ENCODE measurements around the gene LARP1B. TPM values are rescaled to one million over a fixed set of nuclear protein-coding genes. Genes with fewer than 3 reads are reported as not detected.

The LARP1B gene
- total RNA-seq, 1 experiment from 2014 or later = 42.9 TPM

DNA sequence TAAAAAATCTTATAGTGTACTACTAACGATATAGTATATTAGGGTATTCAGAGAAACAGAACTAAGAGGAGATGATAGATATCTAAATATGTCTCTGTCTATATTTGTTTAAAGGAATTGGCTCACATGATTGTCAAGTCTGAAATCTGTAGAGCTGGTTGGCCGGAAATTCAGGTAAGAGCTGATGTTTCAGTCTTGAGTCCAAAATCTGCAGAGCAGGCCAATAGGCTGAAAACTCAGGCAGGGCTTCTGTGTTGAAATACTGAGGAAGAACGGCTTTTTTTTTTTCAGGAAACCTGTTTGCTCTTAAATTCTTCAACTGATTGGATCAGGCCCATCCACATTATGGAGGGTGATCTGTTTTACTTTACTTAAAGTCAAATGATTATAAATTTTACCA, 194.8 kb downstream of the LARP1B start:
- Histone ChIP-seq H3K27me3 (ENCODE audit: insufficient read depth, low read length) (no peaks in the 10 kb centered on the region), H2BK120ac (ENCODE audit: low read depth, low read length, poor library complexity, severe bottlenecking) (no peak overlapping the region), H2BK15ac (ENCODE audit: low read depth, low read length) (no peak overlapping the region), H2BK12ac (ENCODE audit: insufficient read length, low read depth, low read length) (no peak overlapping the region), H3K23me2 (ENCODE audit: insufficient read length, low read depth, low read length, poor library complexity, severe bottlenecking) (no peaks in the 10 kb centered on the region), H3K79me2 (ENCODE audit: insufficient read depth, low read length) (no peaks in the 10 kb centered on the region), H3K18ac (ENCODE audit: insufficient read length, low read depth, low read length) (no peak overlapping the region), H2BK5ac (ENCODE audit: insufficient read length, low read length) (no peak overlapping the region), H3K14ac (ENCODE audit: insufficient read depth, low read length) (no peak overlapping the region), H3K4me2 (ENCODE audit: insufficient read depth, insufficient read length, low read length) (no peak overlapping the region), H3K9ac (ENCODE audit: extremely low read depth, insufficient read length, low read length) (no peak overlapping the region), H4K91ac (ENCODE audit: insufficient read length, low read depth, low read length) (no peak overlapping the region), H3T11ph (ENCODE audit: low read length) (no peak overlapping the region), H3K23ac (ENCODE audit: insufficient read length, low read depth, low read length) (no peak overlapping the region), H2BK20ac (ENCODE audit: low read depth, low read length, poor library complexity, severe bottlenecking) (no peak overlapping the region), H4K20me1 (ENCODE audit: control insufficient read depth, insufficient read depth, insufficient read length) (no peaks in the 10 kb centered on the region), H3K79me1 (ENCODE audit: insufficient read depth, low read depth, low read length, poor library complexity, severe bottlenecking) (no peaks in the 10 kb centered on the region), H4K5ac (ENCODE audit: insufficient read length, low read depth, low read length) (no peak overlapping the region), H3K56ac (ENCODE audit: insufficient read length, low read depth, low read length) (no peak overlapping the region), H3K4me1 (ENCODE audit: insufficient read depth, low read length) (no peaks in the 10 kb centered on the region), H3K27ac (ENCODE audit: insufficient read length, low read depth, low read length) (no peak overlapping the region), H4K8ac (replicated peaks; ENCODE audit: insufficient read length, low read depth, low read length) (no peak overlapping the region), H2AFZ (ENCODE audit: low read length) (no peak overlapping the region), H3K9me3 (ENCODE audit: control insufficient read depth, low read depth, low read length) (no peaks in the 10 kb centered on the region), H3K4ac (ENCODE audit: low read depth, low read length) (no peak overlapping the region), H2AK5ac (ENCODE audit: insufficient read length, low read length) (no peak overlapping the region)
- H3K4me1 Mint-ChIP-seq = peaks cover 7 to 11% of the 10 kb centered on the region in 2 experiments
- H3K27ac Mint-ChIP-seq = no peak overlapping the region
- TF ChIP-seq, protein P1, sequence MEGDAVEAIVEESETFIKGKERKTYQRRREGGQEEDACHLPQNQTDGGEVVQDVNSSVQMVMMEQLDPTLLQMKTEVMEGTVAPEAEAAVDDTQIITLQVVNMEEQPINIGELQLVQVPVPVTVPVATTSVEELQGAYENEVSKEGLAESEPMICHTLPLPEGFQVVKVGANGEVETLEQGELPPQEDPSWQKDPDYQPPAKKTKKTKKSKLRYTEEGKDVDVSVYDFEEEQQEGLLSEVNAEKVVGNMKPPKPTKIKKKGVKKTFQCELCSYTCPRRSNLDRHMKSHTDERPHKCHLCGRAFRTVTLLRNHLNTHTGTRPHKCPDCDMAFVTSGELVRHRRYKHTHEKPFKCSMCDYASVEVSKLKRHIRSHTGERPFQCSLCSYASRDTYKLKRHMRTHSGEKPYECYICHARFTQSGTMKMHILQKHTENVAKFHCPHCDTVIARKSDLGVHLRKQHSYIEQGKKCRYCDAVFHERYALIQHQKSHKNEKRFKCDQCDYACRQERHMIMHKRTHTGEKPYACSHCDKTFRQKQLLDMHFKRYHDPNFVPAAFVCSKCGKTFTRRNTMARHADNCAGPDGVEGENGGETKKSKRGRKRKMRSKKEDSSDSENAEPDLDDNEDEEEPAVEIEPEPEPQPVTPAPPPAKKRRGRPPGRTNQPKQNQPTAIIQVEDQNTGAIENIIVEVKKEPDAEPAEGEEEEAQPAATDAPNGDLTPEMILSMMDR (conservative IDR thresholded peaks at IDR 0.05) = no peak
- no peak for DNase-seq
- no peaks in the 10 kb centered on the region; the same call in 1 of the 2 replicates for H3K27me3 Mint-ChIP-seq (ENCODE audit: low read depth)
- H3K36me3 Mint-ChIP-seq (ENCODE audit: insufficient read depth in 1 of 3, low read depth in 3 of 3) = peaks cover 11 to 32% (median 16%) of the 10 kb centered on the region in 3 experiments; a peak in 6 of 7 replicates
- H3K4me3 Mint-ChIP-seq = no peak overlapping the region
- no CpG with 5 or more reads among the region's 3 CpGs for WGBS (ENCODE audit: extremely low coverage, insufficient read length, low lambda C conversion rate)
- H3K9me3 Mint-ChIP-seq = peaks cover 27 to 49% of the 10 kb centered on the region in 2 experiments

Measured in H9 (cell line).